Measurements from ENCODE around the gene MARVELD3.

The MARVELD3 gene

GRCh38 chr16:71645450-71645849 lies 19.5 kb downstream of the MARVELD3 start:
- peak; percentile 13 for DNase-seq (ENCODE audit: low read depth)
- H3K4me3 ChIP-seq (ENCODE audit: low read length) = no peak overlapping the region
- peak; percentile 41 for TF ChIP-seq CTCF (conservative IDR thresholded peaks at IDR 0.05; ENCODE audit: low read length)

- no peak for DNase-seq (ENCODE audit: low read depth)
- TF ChIP-seq CTCF (conservative IDR thresholded peaks at IDR 0.05; ENCODE audit: low read length) = no peak
- no peak overlapping the region for H3K4me3 ChIP-seq (ENCODE audit: low read length)
These were observed 21.4 kb downstream of the MARVELD3 start for GRCh38 chr16:71647391-71647790.

- no peak for DNase-seq (ENCODE audit: low read depth)
- H3K4me3 ChIP-seq (ENCODE audit: low read length) = no peak overlapping the region
- no peak for TF ChIP-seq CTCF (conservative IDR thresholded peaks at IDR 0.05; ENCODE audit: low read length)
These were observed 22.2 kb downstream of the MARVELD3 start for GRCh38 chr16:71648162-71648561.

- peak; percentile 43 for TF ChIP-seq CTCF (conservative IDR thresholded peaks at IDR 0.05; ENCODE audit: low read length)
- no peak for DNase-seq (ENCODE audit: low read depth)
- H3K4me3 ChIP-seq (ENCODE audit: low read length) = no peak overlapping the region
These were observed 22.9 kb downstream of the MARVELD3 start for GRCh38 chr16:71648921-71649320.

DNA sequence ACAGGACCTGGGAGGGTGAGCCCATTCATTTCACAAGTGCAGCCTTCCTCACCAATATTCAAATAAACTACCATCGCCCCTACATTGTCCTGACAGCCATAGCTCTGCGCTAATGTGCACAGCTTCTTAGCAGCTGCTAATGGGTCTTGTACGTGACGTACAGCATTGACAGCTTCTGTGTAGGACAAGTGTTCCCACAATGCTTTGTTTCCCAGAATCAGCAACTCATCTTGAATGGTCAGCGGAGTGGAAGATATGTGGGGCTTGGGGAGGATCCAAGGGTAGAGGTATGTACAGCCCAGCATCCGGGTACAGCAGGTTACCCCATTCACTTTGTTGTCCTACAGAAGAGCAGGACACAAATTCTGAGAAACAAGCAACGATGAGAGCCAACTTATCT lies 23.7 kb downstream of the MARVELD3 start:
- no peak for TF ChIP-seq CTCF (conservative IDR thresholded peaks at IDR 0.05; ENCODE audit: low read length)
- no peak for DNase-seq (ENCODE audit: low read depth)
- no peak overlapping the region for H3K4me3 ChIP-seq (ENCODE audit: low read length)

DNA sequence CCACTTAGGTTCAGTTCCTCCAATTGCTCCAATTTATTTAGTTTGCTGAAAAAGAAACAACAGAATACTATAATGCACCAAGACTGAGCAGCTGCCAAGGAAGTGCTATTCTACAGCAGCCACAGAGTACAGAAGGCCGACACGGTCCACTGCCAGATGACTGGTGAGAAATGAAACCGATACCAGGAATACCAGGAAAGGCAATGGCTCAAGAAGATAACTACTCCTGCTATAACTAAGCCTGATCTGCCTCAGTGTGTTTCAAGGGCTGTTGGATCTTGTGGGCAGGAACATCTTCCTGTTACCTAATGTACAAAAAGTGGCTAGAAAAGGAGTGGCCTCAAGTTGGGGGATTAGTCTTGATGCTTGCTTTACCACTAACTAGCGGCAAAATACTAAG lies 32.8 kb downstream of the MARVELD3 start:
- no peak for TF ChIP-seq CTCF (conservative IDR thresholded peaks at IDR 0.05; ENCODE audit: low read length)
- no peak overlapping the region for H3K4me3 ChIP-seq (ENCODE audit: low read length)
- no peak for DNase-seq (ENCODE audit: low read depth)

- no peak for DNase-seq (ENCODE audit: low read depth)
- no peak overlapping the region for H3K4me3 ChIP-seq (ENCODE audit: low read length)
- no peak for TF ChIP-seq CTCF (conservative IDR thresholded peaks at IDR 0.05; ENCODE audit: low read length)
These were observed 33.5 kb downstream of the MARVELD3 start for GRCh38 chr16:71659471-71659870.

All from AG10803 (cell line).